Vagina (tissue), 2 donors: ENCODE results near the gene TJP2.

Source experiments
- CTCF ChIP-seq, 3 experiments: fragments of 450-650 bp in 2 of 3; fragments of 200-600 bp in 1 of 3; sonication (generic) in 1 of 3; IDR thresholded peaks; one replicate each; pipeline ENCODE4 v1.5.1; 2017 to 2019; ENCODE audit warnings: antibody characterized with exemption in 3 of 3, mild to moderate bottlenecking in 2 of 3, moderate library complexity in 2 of 3
- POLR2A ChIP-seq, 2 donors: fragments of 450-650 bp; IDR thresholded peaks; one replicate each; pipeline ENCODE4 v1.6.1; 2017; ENCODE audit warnings: antibody characterized with exemption in 2 of 2, mild to moderate bottlenecking in 2 of 2, moderate library complexity in 2 of 2
- POLR2AphosphoS5 ChIP-seq, 2 donors: sonication (generic); formaldehyde crosslinking; IDR thresholded peaks; one replicate each; pipeline ENCODE4 v1.9.0; 2017; ENCODE audit warnings: antibody characterized with exemption in 2 of 2, mild to moderate bottlenecking in 2 of 2, low read depth in 1 of 2; ENCODE audit not compliant: insufficient read depth in 1 of 2

GRCh38 chr9:69188975-69189374 lies 14.9 kb downstream of the TJP2 start:
- TF ChIP-seq CTCF (IDR thresholded peaks at IDR 0.05) (no peak), POLR2A (IDR thresholded peaks at IDR 0.05) (no peak), POLR2AphosphoS5 (IDR thresholded peaks at IDR 0.05; ENCODE audit: insufficient read depth in 1 of 2, low read depth in 1 of 2) (no peak)
